ENCODE data around the gene PAXIP1.

PAXIP1 gene

GRCh38 chr7:154919344-154920225, 83.3 kb downstream of the PAXIP1 start:
- H3K4ac ChIP-seq (ENCODE audit: low read length), result no peak overlapping the region
- no peak overlapping the region for H3K27ac ChIP-seq (replicated peaks; ENCODE audit: low read length)
- no peak overlapping the region for H4K8ac ChIP-seq (ENCODE audit: low read depth, low read length)
- H3K79me1 ChIP-seq (ENCODE audit: low read depth, low read length), result no peaks in the 10 kb centered on the region
- no CpG with 5 or more reads among the region's 11 CpGs for WGBS, 2 donors (ENCODE audit: extremely low coverage in 2 of 2, insufficient read length in 2 of 2, insufficient replicate concordance in 1 of 2)
- H3K14ac ChIP-seq (ENCODE audit: low read length), result no peak overlapping the region
- no peak overlapping the region for H3K4me3 ChIP-seq (ENCODE audit: low read length in 2 of 2)
- H4K91ac ChIP-seq (ENCODE audit: low read depth, low read length, poor library complexity), result no peak overlapping the region
- H3K36me3 ChIP-seq (replicated peaks in 1 of 2; ENCODE audit: control insufficient read depth in 2 of 2, insufficient read depth in 2 of 2, low read length in 2 of 2), result no peaks in the 10 kb centered on the region
- no peak overlapping the region for H3K23ac ChIP-seq (ENCODE audit: low read depth, low read length, poor library complexity)
- no peak overlapping the region for H2BK12ac ChIP-seq (ENCODE audit: low read length)
- no peak overlapping the region for H2AK5ac ChIP-seq (ENCODE audit: low read depth, low read length)
- H2BK120ac ChIP-seq (ENCODE audit: low read depth, low read length), result no peak overlapping the region
- H3K18ac ChIP-seq (ENCODE audit: low read length), result no peak overlapping the region
- no peaks in the 10 kb centered on the region for H3K4me1 ChIP-seq (ENCODE audit: control insufficient read depth in 2 of 2, insufficient read depth in 1 of 2, low read depth in 1 of 2, low read length in 2 of 2)
- peaks cover 0 to 30% (median 5%) of the 10 kb centered on the region in 3 experiments for H3K27me3 ChIP-seq (ENCODE audit: control insufficient read depth in 3 of 3, insufficient read depth in 3 of 3, low read depth in 1 of 3, low read length in 3 of 3)
- no peak overlapping the region for H3K9ac ChIP-seq (ENCODE audit: low read depth, low read length, poor library complexity)
- H2BK5ac ChIP-seq (ENCODE audit: low read length), result no peak overlapping the region
- H2BK15ac ChIP-seq (ENCODE audit: low read length), result no peak overlapping the region
- no peaks in the 10 kb centered on the region for H3K9me3 ChIP-seq (replicated peaks in 1 of 2; ENCODE audit: control insufficient read depth in 2 of 2, insufficient read depth in 1 of 2, low read depth in 1 of 2, low read length in 2 of 2)
- DNase-seq (ENCODE audit: low spot score), result no peak
- H3K4me2 ChIP-seq (ENCODE audit: insufficient read depth, low read length, poor library complexity, severe bottlenecking), result no peak overlapping the region
- no peak overlapping the region for H2AFZ ChIP-seq (ENCODE audit: low read length)

GRCh38 chr7:154918741-154919140, 84.2 kb downstream of the PAXIP1 start:
- peaks cover 3 to 33% (median 12%) of the 10 kb centered on the region in 3 experiments for H3K27me3 ChIP-seq (ENCODE audit: control insufficient read depth in 3 of 3, insufficient read depth in 3 of 3, low read depth in 1 of 3, low read length in 3 of 3)
- no peak overlapping the region for H4K91ac ChIP-seq (ENCODE audit: low read depth, low read length, poor library complexity)
- no peak for DNase-seq (ENCODE audit: low spot score)
- no peak overlapping the region for H3K4ac ChIP-seq (ENCODE audit: low read length)
- H3K14ac ChIP-seq (ENCODE audit: low read length), result no peak overlapping the region
- H2BK15ac ChIP-seq (ENCODE audit: low read length), result no peak overlapping the region
- H2BK5ac ChIP-seq (ENCODE audit: low read length), result no peak overlapping the region
- H2BK12ac ChIP-seq (ENCODE audit: low read length), result no peak overlapping the region
- no peak overlapping the region for H4K8ac ChIP-seq (ENCODE audit: low read depth, low read length)
- no peak overlapping the region for H3K27ac ChIP-seq (replicated peaks; ENCODE audit: low read length)
- H2AFZ ChIP-seq (ENCODE audit: low read length), result no peak overlapping the region
- H3K4me3 ChIP-seq (ENCODE audit: low read length in 2 of 2), result no peak overlapping the region
- H3K4me1 ChIP-seq (ENCODE audit: control insufficient read depth in 2 of 2, insufficient read depth in 1 of 2, low read depth in 1 of 2, low read length in 2 of 2), result peaks cover 2 to 5% of the 10 kb centered on the region in 2 donors
- no peaks in the 10 kb centered on the region for H3K36me3 ChIP-seq (replicated peaks in 1 of 2; ENCODE audit: control insufficient read depth in 2 of 2, insufficient read depth in 2 of 2, low read length in 2 of 2)
- H3K18ac ChIP-seq (ENCODE audit: low read length), result no peak overlapping the region
- H3K9me3 ChIP-seq (replicated peaks in 1 of 2; ENCODE audit: control insufficient read depth in 2 of 2, insufficient read depth in 1 of 2, low read depth in 1 of 2, low read length in 2 of 2), result no peaks in the 10 kb centered on the region
- no peak overlapping the region for H3K9ac ChIP-seq (ENCODE audit: low read depth, low read length, poor library complexity)
- WGBS, 2 donors (ENCODE audit: extremely low coverage in 2 of 2, insufficient read length in 2 of 2, insufficient replicate concordance in 1 of 2), result no CpG with 5 or more reads among the region's 6 CpGs
- H3K79me1 ChIP-seq (ENCODE audit: low read depth, low read length), result no peaks in the 10 kb centered on the region
- no peak overlapping the region for H3K4me2 ChIP-seq (ENCODE audit: insufficient read depth, low read length, poor library complexity, severe bottlenecking)
- no peak overlapping the region for H2AK5ac ChIP-seq (ENCODE audit: low read depth, low read length)
- no peak overlapping the region for H3K23ac ChIP-seq (ENCODE audit: low read depth, low read length, poor library complexity)
- no peak overlapping the region for H2BK120ac ChIP-seq (ENCODE audit: low read depth, low read length)

- Histone ChIP-seq H2BK12ac (ENCODE audit: low read length) (no peak overlapping the region), H3K4me1 (ENCODE audit: control insufficient read depth in 2 of 2, insufficient read depth in 1 of 2, low read depth in 1 of 2, low read length in 2 of 2) (peaks cover 2 to 5% of the 10 kb centered on the region in 2 donors), H3K36me3 (replicated peaks in 1 of 2; ENCODE audit: control insufficient read depth in 2 of 2, insufficient read depth in 2 of 2, low read length in 2 of 2) (no peaks in the 10 kb centered on the region), H2AFZ (ENCODE audit: low read length) (no peak overlapping the region), H3K18ac (ENCODE audit: low read length) (no peak overlapping the region), H3K4me3 (ENCODE audit: low read length in 2 of 2) (no peak overlapping the region), H2BK120ac (ENCODE audit: low read depth, low read length) (no peak overlapping the region), H3K9me3 (replicated peaks in 1 of 2; ENCODE audit: control insufficient read depth in 2 of 2, insufficient read depth in 1 of 2, low read depth in 1 of 2, low read length in 2 of 2) (no peaks in the 10 kb centered on the region), H4K91ac (ENCODE audit: low read depth, low read length, poor library complexity) (no peak overlapping the region), H3K79me1 (ENCODE audit: low read depth, low read length) (no peaks in the 10 kb centered on the region), H2BK15ac (ENCODE audit: low read length) (no peak overlapping the region), H4K8ac (ENCODE audit: low read depth, low read length) (no peak overlapping the region), H3K23ac (ENCODE audit: low read depth, low read length, poor library complexity) (no peak overlapping the region), H3K27me3 (ENCODE audit: control insufficient read depth in 3 of 3, insufficient read depth in 3 of 3, low read depth in 1 of 3, low read length in 3 of 3) (peaks cover 3 to 30% (median 12%) of the 10 kb centered on the region in 3 experiments), H3K27ac (replicated peaks; ENCODE audit: low read length) (no peak overlapping the region), H2BK5ac (ENCODE audit: low read length) (no peak overlapping the region), H2AK5ac (ENCODE audit: low read depth, low read length) (no peak overlapping the region), H3K4ac (ENCODE audit: low read length) (no peak overlapping the region), H3K9ac (ENCODE audit: low read depth, low read length, poor library complexity) (no peak overlapping the region), H3K4me2 (ENCODE audit: insufficient read depth, low read length, poor library complexity, severe bottlenecking) (no peak overlapping the region), H3K14ac (ENCODE audit: low read length) (no peak overlapping the region)
- DNase-seq (ENCODE audit: low spot score), result no peak
- WGBS, 2 donors (ENCODE audit: extremely low coverage in 2 of 2, insufficient read length in 2 of 2, insufficient replicate concordance in 1 of 2), result no CpG with 5 or more reads among the region's 6 CpGs
Observed at GRCh38 chr7:154918266-154918665, 84.7 kb downstream of the PAXIP1 start.

- H3K4me2 ChIP-seq (ENCODE audit: insufficient read depth, low read length, poor library complexity, severe bottlenecking), result no peak overlapping the region
- H3K9ac ChIP-seq (ENCODE audit: low read depth, low read length, poor library complexity), result peak overlapping the region; percentile 47
- no peak overlapping the region for H2BK12ac ChIP-seq (ENCODE audit: low read length)
- no peak overlapping the region for H3K23ac ChIP-seq (ENCODE audit: low read depth, low read length, poor library complexity)
- H4K91ac ChIP-seq (ENCODE audit: low read depth, low read length, poor library complexity), result no peak overlapping the region
- H3K14ac ChIP-seq (ENCODE audit: low read length), result no peak overlapping the region
- no peak overlapping the region for H2BK120ac ChIP-seq (ENCODE audit: low read depth, low read length)
- peaks cover 2 to 5% of the 10 kb centered on the region in 2 donors for H3K4me1 ChIP-seq (ENCODE audit: control insufficient read depth in 2 of 2, insufficient read depth in 1 of 2, low read depth in 1 of 2, low read length in 2 of 2)
- H4K8ac ChIP-seq (ENCODE audit: low read depth, low read length), result no peak overlapping the region
- DNase-seq (ENCODE audit: low spot score), result no peak
- no peaks in the 10 kb centered on the region for H3K36me3 ChIP-seq (replicated peaks in 1 of 2; ENCODE audit: control insufficient read depth in 2 of 2, insufficient read depth in 2 of 2, low read length in 2 of 2)
- no peak overlapping the region for H2AK5ac ChIP-seq (ENCODE audit: low read depth, low read length)
- no peaks in the 10 kb centered on the region for H3K79me1 ChIP-seq (ENCODE audit: low read depth, low read length)
- H3K27me3 ChIP-seq (ENCODE audit: control insufficient read depth in 3 of 3, insufficient read depth in 3 of 3, low read depth in 1 of 3, low read length in 3 of 3), result peaks cover 3 to 30% (median 12%) of the 10 kb centered on the region in 3 experiments
- no peak overlapping the region for H3K4ac ChIP-seq (ENCODE audit: low read length)
- H2AFZ ChIP-seq (ENCODE audit: low read length), result no peak overlapping the region
- H3K18ac ChIP-seq (ENCODE audit: low read length), result peak overlapping the region; percentile 59
- WGBS, 2 donors (ENCODE audit: extremely low coverage in 2 of 2, insufficient read length in 2 of 2, insufficient replicate concordance in 1 of 2), result no CpG with 5 or more reads among the region's 7 CpGs
- H3K27ac ChIP-seq (replicated peaks; ENCODE audit: low read length), result no peak overlapping the region
- H2BK15ac ChIP-seq (ENCODE audit: low read length), result no peak overlapping the region
- H3K4me3 ChIP-seq (ENCODE audit: low read length in 2 of 2), result no peak overlapping the region
- no peaks in the 10 kb centered on the region for H3K9me3 ChIP-seq (replicated peaks in 1 of 2; ENCODE audit: control insufficient read depth in 2 of 2, insufficient read depth in 1 of 2, low read depth in 1 of 2, low read length in 2 of 2)
- H2BK5ac ChIP-seq (ENCODE audit: low read length), result no peak overlapping the region
Observed at GRCh38 chr7:154917808-154918160, 85.1 kb downstream of the PAXIP1 start.

Data from neuronal stem cell (in vitro differentiated cells).